Prostate gland (tissue), 2 donors: ENCODE results near the gene DNAJC12. TPM values are rescaled to one million over a fixed set of nuclear protein-coding genes. Genes with fewer than 3 reads are reported as not detected.
"Not testable (repeated sequence)": the region's sequence is repeated elsewhere in the genome, so short reads cannot be mapped to it uniquely, and the experiment has no call there.

ENCODE experiments used
- DNase-seq: peaks from one replicate; pipeline ENCODE4 v3.0.0-alpha.2; 2019; ENCODE audit warnings: low spot score
- H3K27ac ChIP-seq, 2 donors: fragments of 200-600 bp; sonication (generic); 2 replicates each; pipeline ENCODE4 v1.5.1; 2017 to 2019
- H3K27me3 ChIP-seq: fragments of 200-600 bp; sonication (generic); replicated peaks from 2 replicates; pipeline ENCODE4 v1.5.1; 2019; ENCODE audit not compliant: insufficient read depth
- H3K36me3 ChIP-seq, 2 donors: fragments of 200-600 bp; sonication (generic); 1 replicate in 1 of 2; 2 replicates in 1 of 2; pipeline versions ENCODE4 v1.5.1 to v1.8.1; 2017 to 2019
- H3K4me1 ChIP-seq: fragments of 200-600 bp; sonication (generic); replicated peaks from 2 replicates; pipeline ENCODE4 v1.5.1; 2019
- H3K4me3 ChIP-seq, 2 donors: fragments of 200-600 bp; sonication (generic); 2 replicates each; pipeline ENCODE4 v1.5.1; 2017 to 2019
- H3K9me3 ChIP-seq: fragments of 200-600 bp; sonication (generic); 2 replicates; pipeline ENCODE4 v1.5.1; 2017
- POLR2A ChIP-seq: fragments of 450-650 bp; IDR thresholded peaks from one replicate; pipeline ENCODE4 v1.6.1; 2016; ENCODE audit warnings: antibody characterized with exemption, mild to moderate bottlenecking
- POLR2AphosphoS5 ChIP-seq: sonication (generic); formaldehyde crosslinking; IDR thresholded peaks from one replicate; pipeline ENCODE4 v1.6.1; 2017; ENCODE audit warnings: antibody characterized with exemption
- WGBS: methylation state at CpG from one replicate; pipeline ENCODE4 v1.1.5; 2018; 5-methylcytosine and 5-hydroxymethylcytosine counted together
- intact Hi-C: fragments of 100-400 bp; cut with DNase I; formaldehyde crosslinking; loops from one replicate; pipeline ENCODE4 v1.14.2; 2022
- total RNA-seq, 2 donors: library from RNA; depleted of rRNA; stranded (reverse); fragments of >200 nt; gene quantifications; one replicate each; pipeline ENCODE4 v1.1.0, GENCODE V29; 2016
- TF ChIP-seq, protein P1 (sequence below), 4 experiments: fragments of 200-600 bp in 2 of 4; fragments of 450-650 bp in 2 of 4; sonication (generic) in 2 of 4; IDR thresholded peaks; 1 replicate in 3 of 4; 2 replicates in 1 of 4; pipeline ENCODE4 v1.5.1; 2016 to 2019; ENCODE audit warnings: antibody characterized with exemption in 4 of 4, mild to moderate bottlenecking in 2 of 4, moderate library complexity in 2 of 4

Gene DNAJC12
- total RNA-seq, 2 donors from 2014 or later, result 6.4 to 22.7 TPM

GRCh38 chr10:67851186-67851585 lies 13.2 kb upstream of the DNAJC12 start:
- H3K4me3 ChIP-seq, result no peak overlapping the region
- H3K9me3 ChIP-seq, result no peaks in the 10 kb centered on the region
- no peaks in the 10 kb centered on the region for H3K27me3 ChIP-seq
- no peak overlapping the region for H3K27ac ChIP-seq
- no peaks in the 10 kb centered on the region for H3K36me3 ChIP-seq
- H3K4me1 ChIP-seq, result no peaks in the 10 kb centered on the region
- DNase-seq, result no peak
- intact Hi-C loops, result loop anchor here (10.0 kb wide), 1 partner anchor 454 kb away; no protein-coding TSS in a partner anchor
- WGBS, result 28% methylated on average over 2 of the region's 2 CpGs
- TF ChIP-seq, protein P1, sequence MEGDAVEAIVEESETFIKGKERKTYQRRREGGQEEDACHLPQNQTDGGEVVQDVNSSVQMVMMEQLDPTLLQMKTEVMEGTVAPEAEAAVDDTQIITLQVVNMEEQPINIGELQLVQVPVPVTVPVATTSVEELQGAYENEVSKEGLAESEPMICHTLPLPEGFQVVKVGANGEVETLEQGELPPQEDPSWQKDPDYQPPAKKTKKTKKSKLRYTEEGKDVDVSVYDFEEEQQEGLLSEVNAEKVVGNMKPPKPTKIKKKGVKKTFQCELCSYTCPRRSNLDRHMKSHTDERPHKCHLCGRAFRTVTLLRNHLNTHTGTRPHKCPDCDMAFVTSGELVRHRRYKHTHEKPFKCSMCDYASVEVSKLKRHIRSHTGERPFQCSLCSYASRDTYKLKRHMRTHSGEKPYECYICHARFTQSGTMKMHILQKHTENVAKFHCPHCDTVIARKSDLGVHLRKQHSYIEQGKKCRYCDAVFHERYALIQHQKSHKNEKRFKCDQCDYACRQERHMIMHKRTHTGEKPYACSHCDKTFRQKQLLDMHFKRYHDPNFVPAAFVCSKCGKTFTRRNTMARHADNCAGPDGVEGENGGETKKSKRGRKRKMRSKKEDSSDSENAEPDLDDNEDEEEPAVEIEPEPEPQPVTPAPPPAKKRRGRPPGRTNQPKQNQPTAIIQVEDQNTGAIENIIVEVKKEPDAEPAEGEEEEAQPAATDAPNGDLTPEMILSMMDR (IDR thresholded peaks at IDR 0.05), result no peak
- no peak for TF ChIP-seq POLR2A

- TF ChIP-seq POLR2AphosphoS5, result peak; percentile 96
- TF ChIP-seq POLR2A, result peak; percentile 61
- TF ChIP-seq, protein P1 (IDR thresholded peaks at IDR 0.05), result peak in 1 of 4 experiments; percentile 24
- Histone ChIP-seq H3K27me3 (no peaks in the 10 kb centered on the region), H3K4me1 (no peaks in the 10 kb centered on the region), H3K36me3 (no peaks in the 10 kb centered on the region), H3K9me3 (no peaks in the 10 kb centered on the region), H3K27ac (peak overlapping the region; percentile 81 to 89), H3K4me3 (peak overlapping the region; percentile 39 to 66)
- intact Hi-C loops, result loop anchor here (10.0 kb wide), 2 partner anchors 225 to 455 kb away; partner anchors contain the start of gene HERC4
- under 1% methylated on average over 36 of the region's 36 CpGs for WGBS
- DNase-seq, result peak; percentile 91
Measured at GRCh38 chr10:67849331-67850011, 11.5 kb upstream of the DNAJC12 start.

GRCh38 chr10:67843284-67843683 lies 5.3 kb upstream of the DNAJC12 start:
- TF ChIP-seq POLR2AphosphoS5 (no peak), POLR2A (no peak)
- TF ChIP-seq, protein P1 (IDR thresholded peaks at IDR 0.05), result no peak
- H3K27me3 ChIP-seq, result no peaks in the 10 kb centered on the region
- intact Hi-C loops, result loop anchor here (10.0 kb wide), 1 partner anchor 232 kb away; the partner anchor contains the start of gene HERC4
- 88% methylated on average over 1 of the region's 2 CpGs for WGBS
- no peaks in the 10 kb centered on the region for H3K4me1 ChIP-seq
- H3K36me3 ChIP-seq, result no peaks in the 10 kb centered on the region
- DNase-seq, result no peak
- no peak overlapping the region for H3K27ac ChIP-seq
- H3K9me3 ChIP-seq, result no peaks in the 10 kb centered on the region
- H3K4me3 ChIP-seq, result no peak overlapping the region

DNA sequence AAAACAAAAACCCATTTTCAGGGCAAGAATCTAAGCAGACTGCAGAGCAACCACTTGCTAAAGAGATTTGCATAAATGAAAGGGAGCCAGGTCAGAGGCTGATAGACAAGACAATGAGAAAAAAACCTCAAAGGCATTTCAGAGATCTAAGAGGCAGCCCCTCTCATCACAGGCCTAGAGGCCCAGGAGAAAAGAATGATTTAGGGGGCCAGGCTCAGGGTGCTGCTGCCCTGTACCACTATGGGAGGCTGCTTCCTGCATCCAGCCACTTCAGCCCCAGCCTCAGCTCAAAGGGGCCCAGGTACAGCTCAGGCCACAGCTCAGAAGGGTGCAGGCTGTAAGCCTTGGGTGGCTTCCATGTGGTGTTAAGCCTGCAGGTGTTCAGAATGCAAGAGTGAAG lies 3.7 kb upstream of the DNAJC12 start:
- Histone ChIP-seq H3K36me3 (no peaks in the 10 kb centered on the region), H3K27ac (no peak overlapping the region), H3K4me3 (no peak overlapping the region), H3K27me3 (no peaks in the 10 kb centered on the region), H3K9me3 (no peaks in the 10 kb centered on the region), H3K4me1 (no peaks in the 10 kb centered on the region)
- no peak for TF ChIP-seq POLR2A
- TF ChIP-seq POLR2AphosphoS5, result no peak
- TF ChIP-seq, protein P1 (IDR thresholded peaks at IDR 0.05), result no peak
- DNase-seq, result no peak
- intact Hi-C loops, result loop anchor here (10.0 kb wide), 1 partner anchor 233 kb away; the partner anchor contains the start of gene HERC4

DNA sequence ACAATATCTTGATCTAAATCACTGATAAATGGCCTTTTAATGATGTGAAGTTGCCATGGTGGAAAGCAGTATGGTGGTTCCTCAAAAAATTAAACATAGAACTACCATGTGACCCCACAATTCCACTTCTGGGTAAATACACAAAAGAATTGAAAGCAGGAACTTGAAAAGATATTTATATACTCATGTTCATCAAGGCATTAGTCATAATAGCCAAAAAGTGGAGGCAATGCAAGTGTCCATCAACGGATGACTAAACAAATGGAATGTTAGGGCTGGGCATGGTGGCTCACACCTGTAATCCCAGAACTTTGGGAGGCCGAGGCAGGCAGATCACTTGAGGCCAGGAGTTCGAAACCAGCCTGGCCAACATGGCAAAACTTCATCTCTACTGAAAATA lies 2.0 kb upstream of the DNAJC12 start:
- intact Hi-C loops, result loop anchor here (10.0 kb wide), 1 partner anchor 235 kb away; the partner anchor contains the start of gene HERC4
- H3K36me3 ChIP-seq, result no peaks in the 10 kb centered on the region
- DNase-seq, result no peak
- H3K27me3 ChIP-seq, result no peaks in the 10 kb centered on the region
- H3K4me3 ChIP-seq, result no peak overlapping the region
- TF ChIP-seq POLR2A (no peak), POLR2AphosphoS5 (no peak)
- TF ChIP-seq, protein P1 (IDR thresholded peaks at IDR 0.05), result no peak
- no peaks in the 10 kb centered on the region for H3K9me3 ChIP-seq
- no peaks in the 10 kb centered on the region for H3K4me1 ChIP-seq
- 83% methylated on average over 3 of the region's 3 CpGs for WGBS
- H3K27ac ChIP-seq, result no peak overlapping the region

- H3K9me3 ChIP-seq, intact Hi-C loops, H3K27me3 ChIP-seq, H3K4me1 ChIP-seq, H3K27ac ChIP-seq, H3K4me3 ChIP-seq, DNase-seq, H3K36me3 ChIP-seq: not testable (repeated sequence)
- 96% methylated on average over 12 of the region's 12 CpGs for WGBS
Measured at GRCh38 chr10:67839511-67839910, 1.5 kb upstream of the DNAJC12 start.
